AG10803 (cell line): ENCODE results near the gene SPOCK1.

Source experiments
- DNase-seq: peaks from one replicate; pipeline ENCODE4 v3.0.0; 2010; ENCODE audit warnings: low read depth
- H3K4me3 ChIP-seq: 2 replicates; pipeline ENCODE4 v1.5.1; 2011; ENCODE audit warnings: mild to moderate bottlenecking, low read length, control low read depth
- CTCF ChIP-seq: conservative IDR thresholded peaks from 2 replicates; pipeline ENCODE4 v1.5.1; 2011; ENCODE audit warnings: mild to moderate bottlenecking, low read length, control low read depth, inconsistent platforms

The SPOCK1 gene

GRCh38 chr5:137209232-137209809 lies 289.8 kb downstream of the SPOCK1 start:
- TF ChIP-seq CTCF = no peak
- H3K4me3 ChIP-seq = no peak overlapping the region
- no peak for DNase-seq

GRCh38 chr5:137207023-137207760 lies 291.9 kb downstream of the SPOCK1 start:
- H3K4me3 ChIP-seq = no peak overlapping the region
- no peak for DNase-seq
- TF ChIP-seq CTCF = no peak

GRCh38 chr5:137206030-137206715 lies 293.0 kb downstream of the SPOCK1 start:
- no peak overlapping the region for H3K4me3 ChIP-seq
- TF ChIP-seq CTCF = no peak
- DNase-seq = peak; percentile 44

GRCh38 chr5:137205231-137206027 lies 293.7 kb downstream of the SPOCK1 start:
- DNase-seq = no peak
- no peak for TF ChIP-seq CTCF
- no peak overlapping the region for H3K4me3 ChIP-seq

- no peak for TF ChIP-seq CTCF
- H3K4me3 ChIP-seq = no peak overlapping the region
- no peak for DNase-seq
Measured at GRCh38 chr5:137203011-137203632, 296.0 kb downstream of the SPOCK1 start.

GRCh38 chr5:137201876-137202275 lies 297.2 kb downstream of the SPOCK1 start:
- no peak overlapping the region for H3K4me3 ChIP-seq
- peak; percentile 52 for TF ChIP-seq CTCF
- DNase-seq = peak; percentile 92
